Measurements from ENCODE around the gene GRAP2.

Gene GRAP2

DNA sequence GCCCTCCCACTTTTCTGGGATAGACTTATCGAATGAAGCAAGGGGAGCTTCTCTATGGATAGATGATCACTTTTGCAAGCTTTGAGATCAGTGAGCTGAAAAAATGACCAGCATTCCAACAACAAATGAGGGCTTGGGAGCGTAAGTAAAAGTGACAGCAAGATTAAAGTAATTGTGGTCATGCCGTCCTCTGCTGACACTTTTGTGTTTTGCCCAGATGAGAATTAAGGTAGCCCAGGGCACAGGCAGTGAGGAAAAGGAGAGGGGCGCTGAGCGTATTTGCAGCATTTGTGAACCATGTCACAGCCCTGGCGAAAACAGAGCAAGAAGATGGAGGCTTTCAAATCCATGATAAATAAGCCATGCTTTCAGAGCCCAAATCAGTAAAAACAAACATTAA, 34.7 kb downstream of the GRAP2 start:
- no peak for DNase-seq (ENCODE audit: low read depth in 1 of 2, low spot score in 1 of 2)
- no peak overlapping the region for H3K27ac ChIP-seq (replicated peaks)
- peaks cover 14% of the 10 kb centered on the region for H3K27me3 ChIP-seq (ENCODE audit: insufficient read depth, poor library complexity, severe bottlenecking)
- TF ChIP-seq SPI1 (IDR thresholded peaks at IDR 0.05; ENCODE audit: borderline replicate concordance, low read depth), result no peak
- no peak for TF ChIP-seq GABPA (IDR thresholded peaks at IDR 0.05; ENCODE audit: low read depth)
- no peak for TF ChIP-seq CTCF (IDR thresholded peaks at IDR 0.05; ENCODE audit: insufficient read depth, low read length)
- TF ChIP-seq, protein P1, sequence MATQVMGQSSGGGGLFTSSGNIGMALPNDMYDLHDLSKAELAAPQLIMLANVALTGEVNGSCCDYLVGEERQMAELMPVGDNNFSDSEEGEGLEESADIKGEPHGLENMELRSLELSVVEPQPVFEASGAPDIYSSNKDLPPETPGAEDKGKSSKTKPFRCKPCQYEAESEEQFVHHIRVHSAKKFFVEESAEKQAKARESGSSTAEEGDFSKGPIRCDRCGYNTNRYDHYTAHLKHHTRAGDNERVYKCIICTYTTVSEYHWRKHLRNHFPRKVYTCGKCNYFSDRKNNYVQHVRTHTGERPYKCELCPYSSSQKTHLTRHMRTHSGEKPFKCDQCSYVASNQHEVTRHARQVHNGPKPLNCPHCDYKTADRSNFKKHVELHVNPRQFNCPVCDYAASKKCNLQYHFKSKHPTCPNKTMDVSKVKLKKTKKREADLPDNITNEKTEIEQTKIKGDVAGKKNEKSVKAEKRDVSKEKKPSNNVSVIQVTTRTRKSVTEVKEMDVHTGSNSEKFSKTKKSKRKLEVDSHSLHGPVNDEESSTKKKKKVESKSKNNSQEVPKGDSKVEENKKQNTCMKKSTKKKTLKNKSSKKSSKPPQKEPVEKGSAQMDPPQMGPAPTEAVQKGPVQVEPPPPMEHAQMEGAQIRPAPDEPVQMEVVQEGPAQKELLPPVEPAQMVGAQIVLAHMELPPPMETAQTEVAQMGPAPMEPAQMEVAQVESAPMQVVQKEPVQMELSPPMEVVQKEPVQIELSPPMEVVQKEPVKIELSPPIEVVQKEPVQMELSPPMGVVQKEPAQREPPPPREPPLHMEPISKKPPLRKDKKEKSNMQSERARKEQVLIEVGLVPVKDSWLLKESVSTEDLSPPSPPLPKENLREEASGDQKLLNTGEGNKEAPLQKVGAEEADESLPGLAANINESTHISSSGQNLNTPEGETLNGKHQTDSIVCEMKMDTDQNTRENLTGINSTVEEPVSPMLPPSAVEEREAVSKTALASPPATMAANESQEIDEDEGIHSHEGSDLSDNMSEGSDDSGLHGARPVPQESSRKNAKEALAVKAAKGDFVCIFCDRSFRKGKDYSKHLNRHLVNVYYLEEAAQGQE (IDR thresholded peaks at IDR 0.05; ENCODE audit: insufficient replicate concordance, low read depth), result no peak
- no peak for TF ChIP-seq POLR2AphosphoS5 (IDR thresholded peaks at IDR 0.05; ENCODE audit: low read depth)
- H3K4me3 ChIP-seq (replicated peaks; ENCODE audit: insufficient read depth, low read length), result no peak overlapping the region

GRCh38 chr22:39936523-39937145, 35.8 kb downstream of the GRAP2 start:
- Histone ChIP-seq H3K27ac (replicated peaks) (no peak overlapping the region), H3K4me3 (replicated peaks; ENCODE audit: insufficient read depth, low read length) (no peak overlapping the region), H3K27me3 (ENCODE audit: insufficient read depth, poor library complexity, severe bottlenecking) (peaks cover 14% of the 10 kb centered on the region)
- peak; percentile 31; the same call in 1 of the 2 replicates for TF ChIP-seq SPI1 (IDR thresholded peaks at IDR 0.05; ENCODE audit: borderline replicate concordance, low read depth)
- TF ChIP-seq CTCF (IDR thresholded peaks at IDR 0.05; ENCODE audit: insufficient read depth, low read length), result no peak
- no peak for DNase-seq (ENCODE audit: low read depth in 1 of 2, low spot score in 1 of 2)

GRCh38 chr22:39937906-39938305, 37.0 kb downstream of the GRAP2 start:
- Histone ChIP-seq H3K27ac (replicated peaks) (no peak overlapping the region), H3K27me3 (ENCODE audit: insufficient read depth, poor library complexity, severe bottlenecking) (peaks cover 14% of the 10 kb centered on the region), H3K4me3 (replicated peaks; ENCODE audit: insufficient read depth, low read length) (no peak overlapping the region)
- TF ChIP-seq, protein P1 (IDR thresholded peaks at IDR 0.05; ENCODE audit: insufficient replicate concordance, low read depth), result no peak
- no peak for TF ChIP-seq POLR2AphosphoS5 (IDR thresholded peaks at IDR 0.05; ENCODE audit: low read depth)
- no peak for TF ChIP-seq CTCF (IDR thresholded peaks at IDR 0.05; ENCODE audit: insufficient read depth, low read length)
- TF ChIP-seq SPI1 (IDR thresholded peaks at IDR 0.05; ENCODE audit: borderline replicate concordance, low read depth), result no peak
- no peak for TF ChIP-seq GABPA (IDR thresholded peaks at IDR 0.05; ENCODE audit: low read depth)
- DNase-seq (ENCODE audit: low read depth in 1 of 2, low spot score in 1 of 2), result no peak
